Inflammatory macrophage treated with lipopolysaccharide for 1 hour (primary cell): ENCODE measurements around the gene ANKS4B.

ENCODE experiments used
- DNase-seq, 2 donors: peaks; one replicate each; pipeline ENCODE4 v3.0.0-alpha.2; 2020 to 2022

ANKS4B gene

DNA sequence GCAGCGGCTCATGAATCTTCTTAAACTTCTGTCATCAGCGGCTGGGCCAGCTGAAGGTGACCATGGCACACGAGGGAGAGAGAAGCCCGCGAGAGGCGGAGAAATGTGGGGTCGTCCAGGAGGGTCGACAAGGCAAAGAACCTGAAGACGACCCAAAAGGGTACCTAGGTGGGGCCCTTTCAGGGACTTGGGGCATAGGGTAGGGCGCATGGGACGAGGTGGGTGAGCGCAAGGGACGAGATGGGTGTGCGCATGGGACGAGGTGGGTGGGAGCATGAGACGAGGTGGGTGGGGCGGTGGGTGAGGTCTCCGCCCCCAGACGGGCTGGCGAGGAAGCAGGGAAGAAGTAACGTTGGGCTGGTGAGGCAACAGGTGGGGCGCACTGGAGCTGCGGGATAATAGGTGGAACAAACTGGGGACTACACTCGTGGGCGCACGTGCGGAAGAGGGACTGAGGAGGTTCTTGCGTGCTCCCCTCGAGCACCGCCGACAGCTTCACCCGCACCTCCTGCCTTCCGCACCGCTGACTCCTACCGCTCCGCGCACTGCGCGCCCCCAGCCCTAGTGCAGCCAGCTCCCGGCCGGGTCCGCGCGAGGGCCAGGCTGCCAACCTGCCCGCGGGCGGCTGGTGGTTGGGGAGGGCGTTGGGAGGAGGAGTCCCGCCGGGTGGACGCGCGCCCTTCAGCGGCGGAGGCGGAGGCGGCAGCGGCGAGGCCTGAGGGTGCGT lies 67.8 kb downstream of the ANKS4B start:
- peak; percentile 38 to 41 for DNase-seq

GRCh38 chr16:21301895-21302291 lies 68.4 kb downstream of the ANKS4B start:
- peak; percentile 21 to 46 for DNase-seq

- peak; percentile 5 to 49 for DNase-seq
Measured at GRCh38 chr16:21302454-21302853, 69.0 kb downstream of the ANKS4B start.

GRCh38 chr16:21302898-21303528 lies 69.5 kb downstream of the ANKS4B start:
- peak; percentile 70 to 95 for DNase-seq
